ENCODE data around the gene CDH4. TPM values are rescaled to one million over a fixed set of nuclear protein-coding genes. Genes with fewer than 3 reads are reported as not detected.
"Not testable (repeated sequence)": the region's sequence is repeated elsewhere in the genome, so short reads cannot be mapped to it uniquely, and the experiment has no call there.

The CDH4 gene
- total RNA-seq, 1 experiment from 2014 or later, result 0.12 TPM

- no peak for DNase-seq (ENCODE audit: low read depth)
Observed at GRCh38 chr20:61955668-61956395, 703.8 kb downstream of the CDH4 start.

GRCh38 chr20:61956396-61957342 is 704.6 kb downstream of the CDH4 start:
- DNase-seq (ENCODE audit: low read depth), result no peak

GRCh38 chr20:61957961-61958715 is 706.1 kb downstream of the CDH4 start:
- DNase-seq (ENCODE audit: low read depth), result no peak

GRCh38 chr20:61958773-61959700 is 707.0 kb downstream of the CDH4 start:
- DNase-seq (ENCODE audit: low read depth), result peak; percentile 30

- no peak for DNase-seq (ENCODE audit: low read depth)
Observed at GRCh38 chr20:61960836-61961235, 708.8 kb downstream of the CDH4 start.

GRCh38 chr20:61963149-61963548 is 711.1 kb downstream of the CDH4 start:
- no peak for DNase-seq (ENCODE audit: low read depth)

GRCh38 chr20:61963885-61964674 is 712.0 kb downstream of the CDH4 start:
- no peak for DNase-seq (ENCODE audit: low read depth)

- DNase-seq (ENCODE audit: low read depth), result no peak
Observed at GRCh38 chr20:61964675-61965605, 712.9 kb downstream of the CDH4 start.

- no peak for DNase-seq (ENCODE audit: low read depth)
Observed at GRCh38 chr20:61965606-61966491, 713.8 kb downstream of the CDH4 start.

- DNase-seq (ENCODE audit: low read depth), result no peak
Observed at GRCh38 chr20:61966492-61967244, 714.6 kb downstream of the CDH4 start.

- no peak for DNase-seq (ENCODE audit: low read depth)
Observed at GRCh38 chr20:61967300-61967699, 715.2 kb downstream of the CDH4 start.

- no peak for DNase-seq (ENCODE audit: low read depth)
Observed at GRCh38 chr20:61968036-61968810, 716.2 kb downstream of the CDH4 start.

GRCh38 chr20:61968932-61969331 is 716.9 kb downstream of the CDH4 start:
- DNase-seq (ENCODE audit: low read depth), result no peak

GRCh38 chr20:61969806-61970205 is 717.7 kb downstream of the CDH4 start:
- DNase-seq (ENCODE audit: low read depth), result no peak

GRCh38 chr20:61970357-61970756 is 718.3 kb downstream of the CDH4 start:
- peak; percentile 18 for DNase-seq (ENCODE audit: low read depth)

- not testable (repeated sequence) for DNase-seq (ENCODE audit: low read depth)
Observed at GRCh38 chr20:61971595-61971994, 719.5 kb downstream of the CDH4 start.

All from RPMI7951 (cell line).